HepG2 (cell line): ENCODE results near the gene ZNF844. TPM values are rescaled to one million over a fixed set of nuclear protein-coding genes. Genes with fewer than 3 reads are reported as not detected.

Source experiments
- ATAC-seq: fragments of 200-7000 bp; cut with Tn5 transposase; 3 replicates; pipeline ENCODE4 v1.9.1; 2020; ENCODE audit warnings: mild to moderate bottlenecking, moderate library complexity
- Bru-seq: library from RNA; stranded (reverse); fragments of 400-500 nt; gene quantifications from one replicate; lab custom pipeline; 2021; lab: Mats Ljungman, UMichigan
- BruChase-seq, 2 experiments: library from RNA; stranded (reverse); fragments of 400-500 nt; gene quantifications; one replicate each; lab custom pipeline; 2021; lab: Mats Ljungman, UMichigan
- BruUV-seq: library from RNA; stranded (reverse); fragments of 400-500 nt; replicated peaks from 2 replicates; lab custom pipeline; 2021; lab: Mats Ljungman, UMichigan
- CTCF ChIA-PET: fragments of 300-600 bp; formaldehyde crosslinking; extraction: SDS; loops from one replicate; lab custom pipeline; 2021; ENCODE audit warnings: low total read pairs, inconsistent platforms, low intra/inter-chr PET ratio; lab: Yijun Ruan, JAX
- POLR2A ChIA-PET: fragments of 350-600 bp; sonication (Branson Sonifier 250); formaldehyde crosslinking; loops from one replicate; lab custom pipeline; 2020; ENCODE audit warnings: antibody characterized with exemption, inconsistent platforms; lab: Yijun Ruan, JAX
- DNase-seq: peaks from one replicate; pipeline ENCODE4 v3.0.0-alpha.2; 2015; ENCODE audit warnings: low spot score
- FAIRE-seq: peaks from 3 replicates; lab custom pipeline; 2011; peaks lifted over from hg19 to GRCh38; lab: Jason Lieb, UNC
- H2AFZ ChIP-seq: one replicate; pipeline ENCODE4 v1.6.1; 2011; ENCODE audit warnings: low read length, inconsistent platforms
- H3K27ac ChIP-seq: fragments of 300-600 bp; 3 replicates; pipeline ENCODE4 v1.8.0; 2011; ENCODE audit warnings: mixed run types, mild to moderate bottlenecking, mixed read lengths, low read length, inconsistent platforms; ENCODE audit not compliant: insufficient read depth; ENCODE audit errors: extremely low read length
- H3K27me3 ChIP-seq, 2 experiments: fragments of 200-600 bp in 1 of 2; 2 replicates in 1 of 2; 3 replicates in 1 of 2; pipeline versions ENCODE4 v1.6.0 to v1.8.0; 2011; ENCODE audit warnings: low read length in 2 of 2, mild to moderate bottlenecking in 2 of 2, moderate library complexity in 2 of 2, inconsistent platforms in 1 of 2; ENCODE audit not compliant: insufficient read depth in 2 of 2, control insufficient read depth in 1 of 2
- H3K36me3 ChIP-seq, 2 experiments: fragments of 200-600 bp in 1 of 2; replicated peaks in 1 of 2; 2 replicates in 1 of 2; 3 replicates in 1 of 2; pipeline versions ENCODE4 v1.5.1 to v1.8.0; 2011; ENCODE audit warnings: low read length in 2 of 2, inconsistent platforms in 1 of 2; ENCODE audit not compliant: insufficient read depth in 2 of 2, control insufficient read depth in 1 of 2
- H3K4me1 ChIP-seq: 2 replicates; pipeline ENCODE4 v1.5.1; 2012; ENCODE audit warnings: low read length, inconsistent platforms; ENCODE audit not compliant: insufficient read depth
- H3K4me2 ChIP-seq: 2 replicates; pipeline ENCODE4 v1.6.0; 2011; ENCODE audit warnings: low read depth, low read length, inconsistent platforms
- H3K4me3 ChIP-seq, 3 experiments: fragments of 200-600 bp in 1 of 3; sonication (generic), shearing (Covaris generic) in 1 of 3; replicated peaks in 1 of 3; 2 replicates each; pipeline ENCODE4 v1.5.1; 2011 to 2016; ENCODE audit warnings: low read length in 3 of 3, inconsistent platforms in 2 of 3, low read depth in 2 of 3, mild to moderate bottlenecking in 2 of 3, control low read depth in 1 of 3, mixed read lengths in 1 of 3; ENCODE audit not compliant: insufficient read depth in 1 of 3
- H3K79me2 ChIP-seq: one replicate; pipeline ENCODE4 v1.6.1; 2011; ENCODE audit warnings: low read length, inconsistent platforms; ENCODE audit not compliant: insufficient read depth
- H3K9ac ChIP-seq: 2 replicates; pipeline ENCODE4 v1.6.0; 2011; ENCODE audit warnings: mild to moderate bottlenecking, low read depth, low read length, inconsistent platforms; ENCODE audit not compliant: insufficient read depth
- H3K9me3 ChIP-seq: 2 replicates; pipeline ENCODE4 v1.5.1; 2012; ENCODE audit warnings: mild to moderate bottlenecking, low read length
- H4K20me1 ChIP-seq: 2 replicates; pipeline ENCODE4 v1.6.0; 2011; ENCODE audit warnings: inconsistent platforms, mild to moderate bottlenecking, low read length, moderate library complexity; ENCODE audit not compliant: insufficient read depth
- BRD4 ChIP-seq: sonication (generic); formaldehyde crosslinking; IDR thresholded peaks from 2 replicates; pipeline ENCODE4 v1.4.0; 2020; ENCODE audit warnings: missing genetic modification reagents
- GABPB1 ChIP-seq: IDR thresholded peaks from 2 replicates; pipeline ENCODE4 v1.6.1; 2016; ENCODE audit warnings: mild to moderate bottlenecking, missing genetic modification reagents, moderate library complexity, missing compliant biosample characterization
- HNRNPLL ChIP-seq: fragments of 200-400 bp; formaldehyde crosslinking; IDR thresholded peaks from 2 replicates; pipeline ENCODE4 v1.6.1; 2017; ENCODE audit warnings: mild to moderate bottlenecking, low read depth, low read length; ENCODE audit not compliant: poor library complexity, severe bottlenecking
- KMT2A ChIP-seq: sonication (generic); formaldehyde crosslinking; IDR thresholded peaks from 2 replicates; pipeline ENCODE4 v1.4.0; 2020; ENCODE audit warnings: missing genetic modification reagents
- MEIS2 ChIP-seq: sonication (generic); formaldehyde crosslinking; IDR thresholded peaks from 2 replicates; pipeline ENCODE4 v1.9.0; 2021; ENCODE audit warnings: mild to moderate bottlenecking, missing genetic modification reagents
- NR2F1 ChIP-seq, 2 experiments: fragments of 450-650 bp in 1 of 2; formaldehyde crosslinking in 1 of 2; IDR thresholded peaks; 2 replicates each; pipeline versions ENCODE4 v1.5.0 to v1.6.1; 2016 to 2020; ENCODE audit warnings: mild to moderate bottlenecking in 1 of 2, missing compliant biosample characterization in 1 of 2, missing genetic modification reagents in 1 of 2, moderate library complexity in 1 of 2
- XBP1 ChIP-seq: sonication (generic); formaldehyde crosslinking; IDR thresholded peaks from 2 replicates; pipeline ENCODE4 v1.5.0; 2020; ENCODE audit warnings: missing genetic modification reagents
- ZBTB20 ChIP-seq: sonication (generic); formaldehyde crosslinking; IDR thresholded peaks from 2 replicates; pipeline ENCODE4 v1.8.1; 2023; ENCODE audit warnings: missing genetic modification reagents, low read depth, mild to moderate bottlenecking, borderline replicate concordance
- ZFP36L2 ChIP-seq: sonication (generic); formaldehyde crosslinking; IDR thresholded peaks from 2 replicates; pipeline ENCODE4 v1.4.0; 2020; ENCODE audit warnings: missing genetic modification reagents
- ZFP37 ChIP-seq: sonication (generic); formaldehyde crosslinking; IDR thresholded peaks from 2 replicates; pipeline ENCODE4 v1.4.0; 2020; ENCODE audit warnings: missing genetic modification reagents, borderline replicate concordance
- ZFY ChIP-seq: sonication (generic); formaldehyde crosslinking; IDR thresholded peaks from 2 replicates; pipeline ENCODE4 v1.4.0; 2020; ENCODE audit warnings: missing genetic modification reagents
- ZNF101 ChIP-seq: sonication (generic); formaldehyde crosslinking; IDR thresholded peaks from 2 replicates; pipeline ENCODE4 v1.4.0; 2020; ENCODE audit warnings: mild to moderate bottlenecking, low read depth, missing genetic modification reagents, borderline replicate concordance
- ZNF12 ChIP-seq: sonication (generic); formaldehyde crosslinking; IDR thresholded peaks from 2 replicates; pipeline ENCODE4 v1.5.0; 2020; ENCODE audit warnings: missing genetic modification reagents
- ZNF235 ChIP-seq: sonication (generic); formaldehyde crosslinking; IDR thresholded peaks from 2 replicates; pipeline ENCODE4 v1.8.1; 2023; ENCODE audit warnings: mild to moderate bottlenecking, missing genetic modification reagents, borderline replicate concordance
- ZNF263 ChIP-seq: sonication (generic); formaldehyde crosslinking; IDR thresholded peaks from 2 replicates; pipeline ENCODE4 v1.4.0; 2020; ENCODE audit warnings: missing genetic modification reagents
- ZNF772 ChIP-seq: sonication (generic); formaldehyde crosslinking; IDR thresholded peaks from 2 replicates; pipeline ENCODE4 v1.5.0; 2020; ENCODE audit warnings: mild to moderate bottlenecking, missing genetic modification reagents
- ZNF878 ChIP-seq: sonication (generic); formaldehyde crosslinking; IDR thresholded peaks from 2 replicates; pipeline ENCODE4 v1.8.1; 2023; ENCODE audit warnings: mild to moderate bottlenecking, missing genetic modification reagents, moderate library complexity
- WGBS: methylation state at CpG from one replicate; pipeline ENCODE4 v1.1.6; 2017; ENCODE audit warnings: low lambda C conversion rate; 5-methylcytosine and 5-hydroxymethylcytosine counted together
- in situ Hi-C: cut with HindIII; loops from 2 replicates; pipeline ENCODE4 v1.10.0; 2017; ENCODE audit warnings: low pct_unique_long_range_greater_than_20kb; ENCODE audit not compliant: extremely low pct_ligation_motif_present
- intact Hi-C: fragments of 100-400 bp; cut with micrococcal nuclease; formaldehyde crosslinking; loops from one replicate; pipeline ENCODE4 v1.10.0; 2022; ENCODE audit not compliant: unreplicated experiment
- long read RNA-seq, 2 experiments: library from RNA in 1 of 2; library from polyadenylated mRNA in 1 of 2; stranded (forward) in 1 of 2; unstranded in 1 of 2; transcript quantifications; one replicate each; pipeline ENCODE4 v2.0.0, GENCODE V29; 2019 to 2022
- polyA minus RNA-seq, 3 experiments: library from RNA; depleted of rRNA, polyadenylated mRNA; stranded (reverse); fragments of >200 nt; gene quantifications; 2 replicates each; pipeline ENCODE4 v1.2.3, GENCODE V29; 2011; ENCODE audit warnings: low replicate concordance in 1 of 3
- polyA plus RNA-seq, 8 experiments: library from polyadenylated mRNA; depleted of rRNA in 3 of 8; stranded (reverse) in 7 of 8; unstranded in 1 of 8; fragments of >200 nt; fragmentation: Illumina TruSeq in 4 of 8; extraction: Trizol in 4 of 8; gene quantifications; 2 replicates each; pipeline versions ENCODE4 v1.2.1 to v1.2.3, GENCODE V29; 2011 to 2016; ENCODE audit warnings: low read depth in 4 of 8, missing spikeins in 1 of 8, mixed read lengths in 1 of 8; ENCODE audit not compliant: insufficient read depth in 1 of 8
- total RNA-seq, 5 experiments: library from RNA; depleted of rRNA; stranded (reverse); fragments of >200 nt; fragmentation: Illumina TruSeq; extraction: Trizol; gene quantifications; 2 replicates each; pipeline ENCODE4 v1.2.3, GENCODE V29; 2016; ENCODE audit warnings: low read depth in 1 of 5
- TF ChIP-seq, protein P1 (sequence below): sonication (generic); formaldehyde crosslinking; IDR thresholded peaks from 2 replicates; pipeline ENCODE4 v1.5.1; 2020; ENCODE audit warnings: missing genetic modification reagents, mild to moderate bottlenecking, borderline replicate concordance

ZNF844 gene
- total RNA-seq (2016; rRNA removed; fragmentation: Illumina TruSeq; extraction: Trizol) (3.2 and 6.0 TPM in 2 replicates), polyA plus RNA-seq (2011; rRNA removed) (0.90 and 1.0 TPM in 2 replicates), polyA minus RNA-seq (2011; rRNA and poly(A)+ RNA removed; ENCODE audit: low replicate concordance) (0.02 and 2.0 TPM in 2 replicates), Bru-seq, nascent RNA (percentile 52 among the genes with signal in this experiment), BruChase-seq, experiment 1, labeled RNA remaining after a 6-hour chase (percentile 53 among the genes with signal in this experiment), BruChase-seq, experiment 2, labeled RNA remaining after a 2-hour chase (percentile 52 among the genes with signal in this experiment)
- 0.40 and 0.44 TPM in 2 replicates for total RNA-seq (2016; cell fraction: cytosol; rRNA removed; fragmentation: Illumina TruSeq; extraction: Trizol; ENCODE audit: low read depth)
- 3.6 and 4.1 TPM in 2 replicates for total RNA-seq (2016; cell fraction: insoluble cytoplasmic fraction; rRNA removed; fragmentation: Illumina TruSeq; extraction: Trizol)
- total RNA-seq (2016; cell fraction: membrane; rRNA removed; fragmentation: Illumina TruSeq; extraction: Trizol): 1.1 and 1.6 TPM in 2 replicates
- total RNA-seq (2016; cell fraction: nucleus; rRNA removed; fragmentation: Illumina TruSeq; extraction: Trizol): 3.7 and 4.7 TPM in 2 replicates
- polyA plus RNA-seq (2011; cell fraction: cytosol; rRNA removed): 0.48 and 0.69 TPM in 2 replicates
- 0.95 and 1.3 TPM in 2 replicates for polyA plus RNA-seq (2011; cell fraction: nucleus; rRNA removed)
- polyA plus RNA-seq (2012): 0.86 and 0.88 TPM in 2 replicates
- polyA plus RNA-seq (2016; cell fraction: cytosol; fragmentation: Illumina TruSeq; extraction: Trizol; ENCODE audit: low read depth): 0.11 and 0.16 TPM in 2 replicates
- polyA plus RNA-seq (2016; cell fraction: insoluble cytoplasmic fraction; fragmentation: Illumina TruSeq; extraction: Trizol; ENCODE audit: low read depth): 1.7 and 1.9 TPM in 2 replicates
- 0.32 and 0.49 TPM in 2 replicates for polyA plus RNA-seq (2016; cell fraction: membrane; fragmentation: Illumina TruSeq; extraction: Trizol; ENCODE audit: low read depth)
- 3.0 and 3.1 TPM in 2 replicates for polyA plus RNA-seq (2016; cell fraction: nucleus; fragmentation: Illumina TruSeq; extraction: Trizol; ENCODE audit: insufficient read depth, low read depth)
- 1.2 TPM in 2 replicates for polyA minus RNA-seq (2011; cell fraction: cytosol; rRNA and poly(A)+ RNA removed)
- 5.0 and 6.2 TPM in 2 replicates for polyA minus RNA-seq (2011; cell fraction: nucleus; rRNA and poly(A)+ RNA removed)
- long read RNA-seq, experiment 1: 0 reads
- long read RNA-seq, experiment 2, full-length matches to known transcripts: 1 of 1 reads
- long read RNA-seq, experiment 2, partial matches to known transcripts: 0 of 1 reads
- long read RNA-seq, experiment 2, other reads (novel, unspliced or antisense): 0 of 1 reads

- ChIA-PET CTCF (no interaction called here), POLR2A (interaction anchor here (0.8 to 1.6 kb wide), 2 partner anchors 12 to 16 kb away, joined by 3 read pairs; no protein-coding TSS in a partner anchor)
- WGBS: 44% methylated on average over 42 of the region's 66 CpGs
- H2AFZ ChIP-seq: no peak within 1 kb of the TSS
- peak within 1 kb of the TSS; percentile 59 to 71 (median 67); a peak in 5 of 6 replicates for H3K4me3 ChIP-seq
- H4K20me1 ChIP-seq: no peaks in the 10 kb centered on the region
- DNase-seq (peak; percentile 82), ATAC-seq (peak; percentile 83), FAIRE-seq (no peak)
- H3K36me3 ChIP-seq: no peaks in the 10 kb centered on the region
- peaks cover 28% of the 10 kb centered on the region for H3K4me1 ChIP-seq
- H3K9ac ChIP-seq: peak within 1 kb of the TSS; percentile 64
- H3K79me2 ChIP-seq: peaks cover 4% of the 10 kb centered on the region
- intact Hi-C loops (no loop called here), in situ Hi-C loops (no loop called here)
- H3K9me3 ChIP-seq: no peaks in the 10 kb centered on the region
- H3K4me2 ChIP-seq: peak within 1 kb of the TSS; percentile 68
- BruUV-seq: TSS peak; percentile 89
- peak within 1 kb of the TSS; percentile 65 for H3K27ac ChIP-seq
- H3K27me3 ChIP-seq: no peaks in the 10 kb centered on the region; a peak in 1 of 5 replicates
- TF ChIP-seq, protein P1, sequence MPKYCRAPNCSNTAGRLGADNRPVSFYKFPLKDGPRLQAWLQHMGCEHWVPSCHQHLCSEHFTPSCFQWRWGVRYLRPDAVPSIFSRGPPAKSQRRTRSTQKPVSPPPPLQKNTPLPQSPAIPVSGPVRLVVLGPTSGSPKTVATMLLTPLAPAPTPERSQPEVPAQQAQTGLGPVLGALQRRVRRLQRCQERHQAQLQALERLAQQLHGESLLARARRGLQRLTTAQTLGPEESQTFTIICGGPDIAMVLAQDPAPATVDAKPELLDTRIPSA (CRISPR knock-in tag): no peak
- TF ChIP-seq MEIS2 (CRISPR knock-in tag) (0 out of 2 replicates have a peak, but pooled peaks have one; percentile 63), ZNF878 (CRISPR knock-in tag) (no peak), BRD4 (CRISPR knock-in tag) (no peak), ZNF101 (no peak), GABPB1 (CRISPR knock-in tag) (peak; percentile 50), ZFP36L2 (CRISPR knock-in tag) (no peak), ZFP37 (no peak), HNRNPLL (no peak), XBP1 (CRISPR knock-in tag) (no peak), ZNF235 (CRISPR knock-in tag) (no peak), ZNF12 (CRISPR knock-in tag) (no peak), NR2F1 (CRISPR knock-in tag; IDR thresholded peaks at IDR 0.05) (no peak), ZNF772 (no peak), KMT2A (CRISPR knock-in tag) (peak; percentile 33; the same call in 1 of the 2 replicates), ZFY (peak; percentile 55; the same call in 1 of the 2 replicates), ZBTB20 (peak; percentile 42; the same call in 1 of the 2 replicates), ZNF263 (CRISPR knock-in tag) (no peak)
Measured at GRCh38 chr19:12064590-12065538, at the start of gene ZNF844. Gene ZNF844, plus strand, starts transcription at chr19:12064731. Its CDS starts 143 bp downstream, at chr19:12064874.
